Mucosa of descending colon (tissue), 3 donors: ENCODE data around the gene NKAIN2. TPM values are rescaled to one million over a fixed set of nuclear protein-coding genes. Genes with fewer than 3 reads are reported as not detected.

ENCODE experiments used
- ATAC-seq: fragments of 200-7000 bp; cut with Tn5 transposase; one replicate; pipeline ENCODE4 v1.9.1; 2020; ENCODE audit warnings: mild to moderate bottlenecking, moderate library complexity
- DNase-seq, 3 donors: peaks; one replicate each; pipeline ENCODE4 v3.0.0-alpha.2; 2020
- H3K36me3 ChIP-seq: fragments of 200-600 bp; one replicate; pipeline ENCODE4 v1.8.0; 2021; ENCODE audit warnings: low read depth, mild to moderate bottlenecking
- H3K4me1 ChIP-seq: fragments of 200-600 bp; one replicate; pipeline ENCODE4 v1.8.0; 2021; ENCODE audit warnings: low read depth, mild to moderate bottlenecking
- H3K4me3 ChIP-seq: fragments of 200-600 bp; one replicate; pipeline ENCODE4 v1.8.0; 2021; ENCODE audit warnings: mild to moderate bottlenecking
- H3K9me3 ChIP-seq: fragments of 200-600 bp; one replicate; pipeline ENCODE4 v1.8.0; 2021; ENCODE audit warnings: mild to moderate bottlenecking
- intact Hi-C, 2 donors: fragments of 100-400 bp; cut with DNase I in 1 of 2; cut with micrococcal nuclease in 1 of 2; formaldehyde crosslinking; loops; one replicate each; pipeline versions ENCODE4 v1.11.0 to v1.11.1; 2022; cut with DNase I, micrococcal nuclease
- total RNA-seq, 3 donors: library from RNA; stranded (reverse); fragmentation: NEBNext Ultra II Directional in 2 of 3; extraction: Animal tissue kit (Norgen Biotek cat#: 25700) in 2 of 3; gene quantifications; one replicate each; pipeline versions ENCODE4 v1.2.1 to v1.2.4, GENCODE V29; 2021 to 2023
- TF ChIP-seq, protein P1 (sequence below): fragments of 200-600 bp; IDR thresholded peaks from one replicate; pipeline ENCODE4 v1.8.0; 2022; ENCODE audit warnings: antibody characterized with exemption, mild to moderate bottlenecking
- donor health status: DM: no; HTN: no; CAD: no; lungs with moderate emphysema.
- donor health status: DM: no; HTN: no; CAD: no.
- donor health status: DM: no; HTN: yes; CAD: no.

Gene NKAIN2
- total RNA-seq, 3 donors from 2014 or later = 0.34 to 4.7 (median 0.69) TPM

DNA sequence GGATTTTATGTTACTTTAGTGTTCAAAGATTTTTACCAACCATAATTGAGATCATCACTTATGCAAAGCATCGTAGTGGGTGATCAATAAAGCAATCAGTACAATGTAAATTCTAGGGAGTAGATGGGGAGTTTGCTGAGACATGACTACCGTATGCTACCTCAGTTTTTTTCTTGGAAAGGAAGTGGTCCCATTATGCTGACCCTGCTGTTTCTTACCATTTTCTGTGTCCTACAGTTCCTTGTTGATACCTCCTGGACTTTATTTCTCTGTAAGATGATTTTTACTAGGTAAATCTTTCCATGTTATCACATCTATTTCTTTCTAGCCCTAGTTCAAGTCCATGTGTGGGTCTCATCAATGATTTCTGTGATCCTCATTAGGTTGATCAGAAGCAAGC lies 19.3 kb upstream of the NKAIN2 start:
- TF ChIP-seq, protein P1, sequence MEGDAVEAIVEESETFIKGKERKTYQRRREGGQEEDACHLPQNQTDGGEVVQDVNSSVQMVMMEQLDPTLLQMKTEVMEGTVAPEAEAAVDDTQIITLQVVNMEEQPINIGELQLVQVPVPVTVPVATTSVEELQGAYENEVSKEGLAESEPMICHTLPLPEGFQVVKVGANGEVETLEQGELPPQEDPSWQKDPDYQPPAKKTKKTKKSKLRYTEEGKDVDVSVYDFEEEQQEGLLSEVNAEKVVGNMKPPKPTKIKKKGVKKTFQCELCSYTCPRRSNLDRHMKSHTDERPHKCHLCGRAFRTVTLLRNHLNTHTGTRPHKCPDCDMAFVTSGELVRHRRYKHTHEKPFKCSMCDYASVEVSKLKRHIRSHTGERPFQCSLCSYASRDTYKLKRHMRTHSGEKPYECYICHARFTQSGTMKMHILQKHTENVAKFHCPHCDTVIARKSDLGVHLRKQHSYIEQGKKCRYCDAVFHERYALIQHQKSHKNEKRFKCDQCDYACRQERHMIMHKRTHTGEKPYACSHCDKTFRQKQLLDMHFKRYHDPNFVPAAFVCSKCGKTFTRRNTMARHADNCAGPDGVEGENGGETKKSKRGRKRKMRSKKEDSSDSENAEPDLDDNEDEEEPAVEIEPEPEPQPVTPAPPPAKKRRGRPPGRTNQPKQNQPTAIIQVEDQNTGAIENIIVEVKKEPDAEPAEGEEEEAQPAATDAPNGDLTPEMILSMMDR = no peak
- H3K4me3 ChIP-seq = no peak overlapping the region
- no peaks in the 10 kb centered on the region for H3K4me1 ChIP-seq
- intact Hi-C loops = no loop called here
- H3K9me3 ChIP-seq = no peaks in the 10 kb centered on the region
- H3K36me3 ChIP-seq = no peaks in the 10 kb centered on the region
- no peak for DNase-seq
- no peak for ATAC-seq

DNA sequence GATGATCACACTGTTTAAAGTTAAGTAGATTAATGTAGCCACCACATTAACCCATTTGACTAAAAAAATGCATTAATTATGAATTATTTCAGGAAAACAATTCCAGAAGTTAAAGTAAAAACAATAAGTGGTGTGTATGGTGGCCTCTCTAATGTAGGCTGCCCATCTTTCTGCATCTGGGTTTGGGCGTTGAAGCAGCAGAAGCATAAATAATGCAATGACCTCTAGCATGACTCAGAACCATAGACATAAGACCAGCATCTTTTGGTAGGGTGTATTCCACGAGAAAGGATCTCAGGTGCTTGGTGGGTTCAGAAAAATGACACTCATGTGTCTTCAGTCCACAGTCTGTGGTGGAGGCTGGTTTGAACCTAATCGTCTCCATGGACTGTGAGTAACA lies 18.6 kb upstream of the NKAIN2 start:
- H3K4me1 ChIP-seq = no peaks in the 10 kb centered on the region
- no peaks in the 10 kb centered on the region for H3K9me3 ChIP-seq
- no peaks in the 10 kb centered on the region for H3K36me3 ChIP-seq
- ATAC-seq (no peak), DNase-seq (no peak)
- intact Hi-C loops = no loop called here
- TF ChIP-seq, protein P1 = no peak
- H3K4me3 ChIP-seq = no peak overlapping the region

DNA sequence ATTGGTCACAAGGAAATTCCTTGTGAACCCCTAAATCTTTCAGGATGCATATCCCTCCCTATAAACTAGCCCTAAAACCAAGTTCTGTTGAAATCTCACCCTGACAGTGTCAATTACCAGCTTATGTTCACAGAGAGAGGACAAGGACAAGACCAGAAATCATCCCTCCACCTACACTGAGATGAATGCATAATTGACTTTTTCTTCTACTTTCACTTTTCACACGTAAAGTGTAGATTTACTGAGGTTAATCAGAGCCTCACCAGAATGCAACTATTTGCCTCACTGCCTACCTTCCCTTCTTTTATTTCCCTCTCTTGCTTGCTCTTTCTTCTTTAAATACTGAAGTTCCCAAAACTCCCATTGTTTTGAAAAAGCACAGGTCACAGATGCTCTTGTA lies 15.3 kb upstream of the NKAIN2 start:
- H3K9me3 ChIP-seq = no peaks in the 10 kb centered on the region
- intact Hi-C loops = no loop called here
- TF ChIP-seq, protein P1 = no peak

DNA sequence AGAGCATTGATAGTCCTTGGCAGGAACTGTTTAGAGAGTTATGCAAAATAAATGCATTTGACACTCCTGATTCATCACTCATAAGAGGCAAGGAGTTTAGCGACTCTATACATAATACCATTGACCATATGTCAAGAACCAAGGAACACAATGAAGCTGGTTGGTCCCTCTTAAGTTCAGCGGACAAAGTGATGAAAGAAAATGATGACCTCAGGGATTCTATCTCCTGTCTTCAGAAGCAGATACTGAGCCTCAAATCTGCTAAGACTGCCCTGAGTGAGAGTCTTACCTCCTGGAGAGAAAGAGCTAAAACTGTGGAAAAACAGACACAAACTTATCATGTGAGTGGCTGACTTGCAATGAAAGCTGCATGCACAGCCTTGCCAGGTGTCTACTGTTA lies 9.5 kb upstream of the NKAIN2 start:
- ATAC-seq = no peak
- TF ChIP-seq, protein P1 = no peak
- H3K4me1 ChIP-seq = no peaks in the 10 kb centered on the region
- no peaks in the 10 kb centered on the region for H3K36me3 ChIP-seq
- DNase-seq = no peak
- intact Hi-C loops = no loop called here
- no peak overlapping the region for H3K4me3 ChIP-seq
- H3K9me3 ChIP-seq = no peaks in the 10 kb centered on the region

More for the DNA sequence above, 15.3 kb upstream of the NKAIN2 start:
- no peaks in the 10 kb centered on the region for H3K4me1 ChIP-seq
- DNase-seq (no peak), ATAC-seq (no peak)
- no peaks in the 10 kb centered on the region for H3K36me3 ChIP-seq
- no peak overlapping the region for H3K4me3 ChIP-seq

DNA sequence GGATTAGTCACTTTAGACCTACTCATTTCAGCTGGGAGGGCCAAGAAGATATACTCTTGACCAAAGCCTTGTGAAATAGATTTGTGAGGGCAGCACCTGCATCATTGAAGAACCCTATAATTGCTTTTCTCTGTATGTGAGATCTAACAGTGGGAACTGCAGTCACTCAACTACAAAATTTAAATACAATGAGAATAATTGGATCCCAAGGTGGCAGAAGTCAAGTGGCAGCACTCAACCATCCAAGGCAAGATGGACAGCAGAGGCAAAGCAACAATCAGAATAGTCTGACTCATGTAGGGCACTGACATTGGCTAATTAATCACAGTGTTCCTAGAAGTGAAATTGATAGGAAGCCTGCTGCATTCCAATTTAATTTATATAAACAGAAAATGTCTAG lies 8.9 kb upstream of the NKAIN2 start:
- TF ChIP-seq, protein P1 = no peak
- intact Hi-C loops = no loop called here
- H3K4me3 ChIP-seq = no peak overlapping the region
- ATAC-seq (no peak), DNase-seq (no peak)
- no peaks in the 10 kb centered on the region for H3K4me1 ChIP-seq
- no peaks in the 10 kb centered on the region for H3K9me3 ChIP-seq
- H3K36me3 ChIP-seq = no peaks in the 10 kb centered on the region

DNA sequence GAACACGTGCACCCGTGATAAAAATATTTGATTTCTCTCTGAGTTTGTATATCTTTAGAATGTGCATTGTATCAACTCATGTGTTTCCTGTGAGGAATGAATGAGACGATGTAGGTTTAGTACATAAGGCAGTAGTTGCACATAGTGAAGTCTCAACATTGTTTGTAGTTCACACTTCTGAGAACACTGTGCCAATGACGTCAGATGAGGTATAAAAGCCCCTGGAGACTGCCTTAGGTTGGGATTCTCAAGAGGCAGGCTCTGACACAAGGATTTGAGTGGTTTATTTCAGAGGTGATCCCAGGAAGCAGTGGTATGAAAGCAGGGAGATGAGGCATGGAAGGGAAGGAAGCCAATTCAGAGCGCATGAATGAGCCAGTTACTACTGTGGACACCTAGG lies 2.6 kb upstream of the NKAIN2 start:
- DNase-seq = no peak
- H3K36me3 ChIP-seq = no peaks in the 10 kb centered on the region
- H3K4me1 ChIP-seq = peaks cover 8% of the 10 kb centered on the region
- H3K9me3 ChIP-seq = no peaks in the 10 kb centered on the region
- no peak for ATAC-seq
- TF ChIP-seq, protein P1 = no peak
- no peak overlapping the region for H3K4me3 ChIP-seq
- intact Hi-C loops = no loop called here
